Caco-2 (cell line): ENCODE measurements around the gene GRIK3. TPM values are rescaled to one million over a fixed set of nuclear protein-coding genes. Genes with fewer than 3 reads are reported as not detected.
"Not testable (repeated sequence)": the region's sequence is repeated elsewhere in the genome, so short reads cannot be mapped to it uniquely, and the experiment has no call there.

ENCODE experiments used
- BruUV-seq: library from RNA; stranded (reverse); fragments of 400-500 nt; replicated peaks from 2 replicates; lab custom pipeline; 2021; lab: Mats Ljungman, UMichigan
- CTCF ChIA-PET: fragments of 300-600 bp; sonication (Branson Sonifier 250); formaldehyde crosslinking; loops from one replicate; lab custom pipeline; 2022; ENCODE audit warnings: antibody characterized with exemption; lab: Charles Lee
- POLR2A ChIA-PET: fragments of 300-600 bp; sonication (Branson Sonifier 250); formaldehyde crosslinking; loops from one replicate; lab custom pipeline; 2022; ENCODE audit warnings: antibody characterized with exemption; lab: Charles Lee
- DNase-seq, 2 experiments: peaks; one replicate each; pipeline versions ENCODE4 v3.0.0 to v3.0.0-alpha.2; 2020 to 2022
- H3K27me3 ChIP-seq: replicated peaks from 2 replicates; pipeline ENCODE4 v1.6.0; 2011; ENCODE audit warnings: low read length; ENCODE audit not compliant: control insufficient read depth, insufficient read depth
- H3K36me3 ChIP-seq: 2 replicates; pipeline ENCODE4 v1.5.1; 2011; ENCODE audit warnings: low read length; ENCODE audit not compliant: control insufficient read depth, insufficient read depth
- H3K4me1 ChIP-seq: fragments of 250-450 bp; sonication (Bioruptor Pico); 2 replicates; pipeline ENCODE4 v1.5.1; 2020; ENCODE audit warnings: mild to moderate bottlenecking
- H3K4me3 ChIP-seq: 2 replicates; pipeline ENCODE4 v1.5.1; 2011; ENCODE audit warnings: low read depth, mild to moderate bottlenecking, control low read depth, low read length
- H3K9me3 ChIP-seq: fragments of 250-450 bp; sonication (Bioruptor Pico); 2 replicates; pipeline ENCODE4 v1.5.1; 2020; ENCODE audit warnings: mild to moderate bottlenecking, moderate library complexity
- H3K27ac Mint-ChIP-seq: one replicate; pipeline ENCODE4 v1.8.0; 2022; ENCODE audit warnings: mixed read lengths; ENCODE audit not compliant: unreplicated experiment
- H3K27me3 Mint-ChIP-seq: one replicate; pipeline ENCODE4 v1.8.0; 2022; ENCODE audit warnings: mixed read lengths; ENCODE audit not compliant: insufficient read depth, unreplicated experiment
- H3K36me3 Mint-ChIP-seq: one replicate; pipeline ENCODE4 v1.8.0; 2022; ENCODE audit warnings: mild to moderate bottlenecking, mixed read lengths; ENCODE audit not compliant: insufficient read depth, unreplicated experiment
- H3K4me1 Mint-ChIP-seq: one replicate; pipeline ENCODE4 v1.8.0; 2022; ENCODE audit warnings: low read depth, mixed read lengths; ENCODE audit not compliant: unreplicated experiment
- H3K4me3 Mint-ChIP-seq: one replicate; pipeline ENCODE4 v1.8.0; 2022; ENCODE audit warnings: mild to moderate bottlenecking, moderate library complexity, mixed read lengths; ENCODE audit not compliant: unreplicated experiment
- H3K9me3 Mint-ChIP-seq: one replicate; pipeline ENCODE4 v1.8.0; 2022; ENCODE audit warnings: mixed read lengths; ENCODE audit not compliant: unreplicated experiment
- CTCF ChIP-seq, 2 experiments: fragments of 200-600 bp in 1 of 2; IDR thresholded peaks; 1 replicate in 1 of 2; 2 replicates in 1 of 2; pipeline versions ENCODE4 v1.5.1 to v1.8.0; 2011 to 2022; ENCODE audit warnings: antibody characterized with exemption in 1 of 2, control low read depth in 1 of 2, inconsistent platforms in 1 of 2, low read depth in 1 of 2, low read length in 1 of 2, mild to moderate bottlenecking in 1 of 2, moderate library complexity in 1 of 2; ENCODE audit not compliant: insufficient read depth in 1 of 2, severe bottlenecking in 1 of 2, unreplicated experiment in 1 of 2
- intact Hi-C: fragments of 100-400 bp; cut with micrococcal nuclease; formaldehyde crosslinking; loops from one replicate; pipeline ENCODE4 v1.10.0; 2022; ENCODE audit not compliant: unreplicated experiment
- total RNA-seq: library from RNA; stranded (reverse); gene quantifications from 2 replicates; pipeline ENCODE4 v1.2.3, GENCODE V29; 2022

Gene GRIK3
- total RNA-seq, 1 experiment from 2014 or later = not detected

- intact Hi-C loops = no loop called here
- no peak overlapping the region for H3K27ac Mint-ChIP-seq
- ChIA-PET CTCF (no interaction called here), POLR2A (no interaction called here)
- H3K4me3 Mint-ChIP-seq = no peak overlapping the region
- no peaks in the 10 kb centered on the region for H3K9me3 Mint-ChIP-seq
- Histone ChIP-seq H3K27me3 (no peaks in the 10 kb centered on the region), H3K9me3 (no peaks in the 10 kb centered on the region), H3K36me3 (no peaks in the 10 kb centered on the region), H3K4me1 (no peaks in the 10 kb centered on the region), H3K4me3 (no peak overlapping the region)
- no peak for TF ChIP-seq CTCF (IDR thresholded peaks at IDR 0.05; ENCODE audit: insufficient read depth in 1 of 2, low read depth in 1 of 2, low read length in 1 of 2, severe bottlenecking in 1 of 2, unreplicated experiment in 1 of 2)
- no peaks in the 10 kb centered on the region for H3K4me1 Mint-ChIP-seq
- DNase-seq = no peak
- BruUV-seq = no TSS peak
- H3K36me3 Mint-ChIP-seq = no peaks in the 10 kb centered on the region
- H3K27me3 Mint-ChIP-seq = peaks cover 32% of the 10 kb centered on the region
Observed at GRCh38 chr1:36911561-36912364, 122.6 kb downstream of the GRIK3 start.

GRCh38 chr1:36910886-36911540 lies 123.3 kb downstream of the GRIK3 start:
- no TSS peak for BruUV-seq
- intact Hi-C loops = no loop called here
- Histone ChIP-seq H3K36me3 (no peaks in the 10 kb centered on the region), H3K4me3 (no peak overlapping the region), H3K27me3 (no peaks in the 10 kb centered on the region), H3K4me1 (no peaks in the 10 kb centered on the region), H3K9me3 (no peaks in the 10 kb centered on the region)
- no peak for DNase-seq
- Mint-ChIP-seq H3K27ac (no peak overlapping the region), H3K27me3 (peaks cover 32% of the 10 kb centered on the region), H3K4me1 (no peaks in the 10 kb centered on the region), H3K9me3 (no peaks in the 10 kb centered on the region), H3K36me3 (no peaks in the 10 kb centered on the region), H3K4me3 (no peak overlapping the region)
- POLR2A ChIA-PET = no interaction called here
- TF ChIP-seq CTCF (IDR thresholded peaks at IDR 0.05; ENCODE audit: insufficient read depth in 1 of 2, low read depth in 1 of 2, low read length in 1 of 2, severe bottlenecking in 1 of 2, unreplicated experiment in 1 of 2) = no peak
- CTCF ChIA-PET = no interaction called here

GRCh38 chr1:36909946-36910725 lies 124.2 kb downstream of the GRIK3 start:
- Histone ChIP-seq H3K4me3 (no peak overlapping the region), H3K9me3 (no peaks in the 10 kb centered on the region), H3K36me3 (no peaks in the 10 kb centered on the region), H3K27me3 (no peaks in the 10 kb centered on the region), H3K4me1 (no peaks in the 10 kb centered on the region)
- ChIA-PET POLR2A (no interaction called here), CTCF (no interaction called here)
- Mint-ChIP-seq H3K9me3 (no peaks in the 10 kb centered on the region), H3K4me1 (no peaks in the 10 kb centered on the region), H3K4me3 (no peak overlapping the region), H3K36me3 (no peaks in the 10 kb centered on the region), H3K27me3 (peaks cover 30% of the 10 kb centered on the region), H3K27ac (no peak overlapping the region)
- intact Hi-C loops = no loop called here
- BruUV-seq = no TSS peak
- no peak for TF ChIP-seq CTCF (IDR thresholded peaks at IDR 0.05; ENCODE audit: insufficient read depth in 1 of 2, low read depth in 1 of 2, low read length in 1 of 2, severe bottlenecking in 1 of 2, unreplicated experiment in 1 of 2)
- DNase-seq = no peak

GRCh38 chr1:36909359-36909758 lies 125.0 kb downstream of the GRIK3 start:
- CTCF ChIA-PET, H3K9me3 ChIP-seq, DNase-seq, H3K4me3 ChIP-seq, BruUV-seq, H3K9me3 Mint-ChIP-seq, H3K27ac Mint-ChIP-seq, H3K4me3 Mint-ChIP-seq, POLR2A ChIA-PET, H3K4me1 ChIP-seq, intact Hi-C loops, H3K27me3 ChIP-seq, H3K36me3 ChIP-seq, H3K4me1 Mint-ChIP-seq, H3K36me3 Mint-ChIP-seq: not testable (repeated sequence)
- peaks cover 27% of the 10 kb centered on the region for H3K27me3 Mint-ChIP-seq
